ENCODE data around the gene ECEL1.

DNA sequence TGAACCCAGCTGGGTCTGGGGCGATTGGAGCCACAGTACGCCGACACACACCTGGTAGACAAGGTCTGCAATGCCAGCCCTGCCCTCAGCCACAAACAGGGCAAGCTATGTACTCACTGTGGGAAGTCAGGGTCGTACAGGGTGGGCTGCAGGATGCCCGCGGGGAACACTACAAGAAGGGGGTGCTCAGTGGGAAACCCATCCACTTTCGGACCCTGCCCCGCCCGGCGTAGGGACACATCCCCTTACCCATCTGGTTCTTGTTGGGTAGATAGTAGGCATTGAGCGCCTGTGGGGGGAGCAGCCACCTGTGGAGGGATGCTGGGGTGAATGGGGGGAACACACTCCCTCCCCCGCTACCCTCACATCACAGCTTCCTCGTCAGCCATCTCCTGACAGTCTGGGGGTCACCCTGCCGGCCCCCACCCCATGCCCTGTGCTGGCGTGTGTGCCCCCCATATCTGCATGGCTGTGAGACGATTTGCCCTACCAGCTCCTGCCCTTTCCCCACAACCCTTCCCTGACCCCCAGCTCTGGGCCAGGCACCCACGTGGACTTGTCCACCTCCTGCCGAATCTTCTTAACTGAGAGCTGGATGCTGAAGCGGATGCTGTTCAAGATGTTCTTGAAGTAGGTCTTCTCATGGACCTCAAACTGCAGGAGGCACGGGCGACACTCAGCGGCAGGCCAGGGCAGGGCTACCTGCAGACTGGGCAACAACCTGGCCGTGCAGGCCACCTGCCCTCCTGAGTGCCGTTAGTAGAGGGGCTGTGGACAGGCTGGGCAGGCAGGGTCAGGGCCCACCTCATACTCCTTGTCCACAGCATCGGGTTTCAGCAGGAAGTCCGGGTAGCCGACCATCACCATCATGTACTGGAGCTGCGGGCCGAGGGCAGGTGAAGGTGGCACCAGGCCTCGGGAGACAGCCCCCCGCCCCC, 5.1 kb downstream of the ECEL1 start:
- TF ChIP-seq CTCF (IDR thresholded peaks at IDR 0.05; ENCODE audit: insufficient read depth, low read length, poor library complexity, severe bottlenecking) (no peak), EZH2phosphoT487 (conservative IDR thresholded peaks at IDR 0.05; ENCODE audit: low read length) (no peak)
